Immature natural killer cell (primary cell): ENCODE data around the gene TACR1. TPM values are rescaled to one million over a fixed set of nuclear protein-coding genes. Genes with fewer than 3 reads are reported as not detected.
"Not testable (repeated sequence)": the region's sequence is repeated elsewhere in the genome, so short reads cannot be mapped to it uniquely, and the experiment has no call there.

ENCODE experiments used
- DNase-seq, 3 donors: peaks; one replicate each; pipeline ENCODE4 v3.0.0; 2022; ENCODE audit warnings: mixed read lengths in 1 of 3
- H3K27ac Mint-ChIP-seq, 6 donors: one replicate each; pipeline ENCODE4 v1.8.0; 2020; ENCODE audit warnings: mixed read lengths in 6 of 6, mild to moderate bottlenecking in 5 of 6, inconsistent platforms in 4 of 6, moderate library complexity in 3 of 6
- H3K27me3 Mint-ChIP-seq, 3 donors: one replicate each; pipeline ENCODE4 v1.8.0; 2020 to 2021; ENCODE audit warnings: low read depth in 3 of 3, mild to moderate bottlenecking in 3 of 3, mixed read lengths in 3 of 3, moderate library complexity in 3 of 3, inconsistent platforms in 1 of 3
- H3K36me3 Mint-ChIP-seq, 3 donors: one replicate each; pipeline ENCODE4 v1.8.0; 2020; ENCODE audit warnings: mixed read lengths in 3 of 3, inconsistent platforms in 2 of 3, mild to moderate bottlenecking in 2 of 3
- H3K4me1 Mint-ChIP-seq, 2 donors: one replicate each; pipeline ENCODE4 v1.8.0; 2020; ENCODE audit warnings: inconsistent platforms in 2 of 2, mild to moderate bottlenecking in 2 of 2, mixed read lengths in 2 of 2, moderate library complexity in 1 of 2
- H3K4me3 Mint-ChIP-seq, 5 donors: one replicate each; pipeline ENCODE4 v1.8.0; 2020; ENCODE audit warnings: mild to moderate bottlenecking in 5 of 5, mixed read lengths in 5 of 5, inconsistent platforms in 3 of 5, moderate library complexity in 3 of 5
- H3K9me3 Mint-ChIP-seq, 6 donors: one replicate each; pipeline ENCODE4 v1.8.0; 2020; ENCODE audit warnings: mild to moderate bottlenecking in 6 of 6, mixed read lengths in 6 of 6, inconsistent platforms in 4 of 6, moderate library complexity in 3 of 6
- polyA plus RNA-seq, 3 donors: library from polyadenylated mRNA; unstranded; fragments of 300-500 nt; fragmentation: Illumina TruSeq; gene quantifications; one replicate each; pipeline ENCODE4 v1.2.3, GENCODE V29; 2021

The TACR1 gene
- polyA plus RNA-seq, 3 donors from 2014 or later, result 0.16 TPM; not detected in 2

GRCh38 chr2:75219213-75219612 lies 19.9 kb upstream of the TACR1 start:
- not testable (repeated sequence) for DNase-seq, H3K27ac Mint-ChIP-seq, H3K4me3 Mint-ChIP-seq, H3K4me1 Mint-ChIP-seq, H3K36me3 Mint-ChIP-seq, H3K9me3 Mint-ChIP-seq
- peaks cover 0 to 12% (median 5%) of the 10 kb centered on the region in 3 donors for H3K27me3 Mint-ChIP-seq

GRCh38 chr2:75211266-75211770 lies 12.0 kb upstream of the TACR1 start:
- H3K4me3 Mint-ChIP-seq, result peak overlapping the region in 1 of 5 donors; percentile 0
- peaks cover 0 to 6% (median 2%) of the 10 kb centered on the region in 6 donors for H3K9me3 Mint-ChIP-seq
- DNase-seq, result no peak
- no peaks in the 10 kb centered on the region for H3K36me3 Mint-ChIP-seq
- H3K4me1 Mint-ChIP-seq, result peaks cover 5 to 8% of the 10 kb centered on the region in 2 donors
- no peak overlapping the region for H3K27ac Mint-ChIP-seq
- peaks cover 2 to 5% (median 4%) of the 10 kb centered on the region in 3 donors for H3K27me3 Mint-ChIP-seq

GRCh38 chr2:75210409-75210808 lies 11.1 kb upstream of the TACR1 start:
- Mint-ChIP-seq H3K4me1 (peaks cover 5 to 8% of the 10 kb centered on the region in 2 donors), H3K4me3 (no peak overlapping the region), H3K27ac (no peak overlapping the region), H3K9me3 (peaks cover 0 to 6% (median 2%) of the 10 kb centered on the region in 6 donors), H3K36me3 (no peaks in the 10 kb centered on the region), H3K27me3 (peaks cover 2 to 5% (median 4%) of the 10 kb centered on the region in 3 donors)
- no peak for DNase-seq

DNA sequence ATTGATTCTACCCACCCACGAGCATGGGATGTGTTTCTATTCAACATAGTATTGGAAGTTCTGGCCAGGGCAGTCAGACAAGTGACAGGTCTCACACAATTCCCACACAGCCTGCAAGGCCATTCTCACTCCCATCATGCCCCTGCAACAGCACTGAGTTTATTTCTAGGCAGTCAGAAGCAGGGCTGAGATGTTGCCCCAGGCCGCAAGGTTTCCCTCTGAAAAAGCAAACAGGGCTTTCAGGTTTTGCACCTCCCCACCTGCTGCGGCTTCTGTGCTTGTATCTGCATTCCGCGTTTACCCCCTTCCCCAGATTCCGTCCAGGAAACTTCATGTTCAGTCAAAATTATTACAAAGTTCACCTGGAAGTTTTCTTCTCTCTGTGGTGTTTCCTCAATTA lies 9.4 kb upstream of the TACR1 start:
- no peak overlapping the region for H3K27ac Mint-ChIP-seq
- H3K36me3 Mint-ChIP-seq, result no peaks in the 10 kb centered on the region
- peaks cover 2 to 11% (median 7%) of the 10 kb centered on the region in 3 donors for H3K27me3 Mint-ChIP-seq
- no peak for DNase-seq
- no peak overlapping the region for H3K4me3 Mint-ChIP-seq
- H3K9me3 Mint-ChIP-seq, result peaks cover 0 to 6% (median 2%) of the 10 kb centered on the region in 6 donors
- H3K4me1 Mint-ChIP-seq, result peaks cover 5 to 8% of the 10 kb centered on the region in 2 donors

GRCh38 chr2:75204833-75205232 lies 5.5 kb upstream of the TACR1 start:
- Mint-ChIP-seq H3K27ac (no peak overlapping the region), H3K4me1 (no peaks in the 10 kb centered on the region), H3K4me3 (no peak overlapping the region), H3K9me3 (peaks cover 0 to 6% (median 3%) of the 10 kb centered on the region in 6 donors), H3K36me3 (no peaks in the 10 kb centered on the region), H3K27me3 (peaks cover 8 to 20% (median 11%) of the 10 kb centered on the region in 3 donors)
- DNase-seq, result no peak

DNA sequence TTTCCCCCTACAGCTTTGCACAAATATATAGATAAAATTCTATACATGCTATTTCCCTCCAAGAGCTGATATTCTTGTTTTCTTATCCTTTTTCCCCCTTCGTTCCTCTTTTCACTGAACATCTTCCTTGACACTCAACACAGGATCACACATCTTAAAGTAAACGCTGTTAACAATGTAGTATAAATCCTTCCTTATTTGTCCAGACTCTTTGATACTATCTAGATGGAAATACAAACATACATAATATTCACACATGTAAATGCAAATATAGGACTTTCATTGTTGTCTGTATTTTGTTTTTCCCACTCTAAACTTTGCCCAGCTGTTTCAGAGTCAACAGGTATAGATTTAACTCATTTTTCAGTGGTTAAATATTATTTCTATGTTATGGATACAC lies 3.0 kb upstream of the TACR1 start:
- no peak for DNase-seq
- H3K4me3 Mint-ChIP-seq, result no peak overlapping the region
- H3K9me3 Mint-ChIP-seq, result peaks cover 0 to 9% (median 5%) of the 10 kb centered on the region in 6 donors
- H3K36me3 Mint-ChIP-seq, result peaks cover 0 to 6% (median 0%) of the 10 kb centered on the region in 3 donors
- no peaks in the 10 kb centered on the region for H3K4me1 Mint-ChIP-seq
- no peak overlapping the region for H3K27ac Mint-ChIP-seq
- peaks cover 11 to 24% (median 15%) of the 10 kb centered on the region in 3 donors for H3K27me3 Mint-ChIP-seq

DNA sequence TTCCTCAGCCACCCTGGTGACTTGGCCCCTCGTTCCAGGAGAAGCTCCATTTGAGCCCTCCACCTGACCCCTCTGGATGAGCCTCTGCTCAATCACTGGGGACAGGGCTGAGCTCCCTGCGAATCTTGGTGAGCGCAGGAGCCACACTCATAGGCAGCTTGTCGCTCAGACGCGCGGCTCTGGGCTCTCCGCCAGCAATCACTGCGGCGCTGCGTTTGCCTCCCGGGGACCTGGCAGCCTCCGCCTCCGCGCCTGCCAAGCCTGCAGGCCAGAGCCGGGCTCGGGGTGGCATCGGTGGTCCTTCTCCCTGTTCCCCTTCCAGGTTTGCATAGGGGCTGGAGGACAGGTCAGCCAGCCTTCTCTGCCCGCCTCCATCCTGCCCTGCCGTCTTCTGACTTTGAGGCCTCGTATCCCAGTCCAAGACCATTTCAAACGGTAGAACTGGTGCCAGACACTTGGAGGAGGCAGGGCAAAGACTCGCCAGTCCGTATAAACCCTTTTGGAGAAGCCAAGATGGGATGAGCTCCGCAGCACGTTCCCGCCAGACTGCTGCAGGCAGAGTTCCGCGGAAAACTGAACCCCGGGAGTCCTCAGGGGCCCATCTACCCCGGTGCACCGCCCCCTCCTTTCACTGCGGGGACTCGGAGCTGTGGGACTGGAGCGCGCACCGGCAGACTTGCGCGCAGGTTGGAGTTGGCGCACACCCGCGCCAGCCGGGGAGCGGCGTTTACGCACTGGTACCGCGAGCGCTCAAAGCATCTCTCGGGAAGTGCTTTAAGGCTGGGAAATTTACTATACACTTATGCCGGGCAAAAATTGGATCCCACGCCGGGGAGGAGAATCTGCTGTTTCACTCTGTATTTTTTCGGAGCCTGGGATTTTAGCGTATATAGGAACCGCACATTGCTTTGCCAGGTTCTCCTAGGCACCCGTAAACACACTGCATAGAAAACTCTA lies 1.1 kb upstream of the TACR1 start:
- Mint-ChIP-seq H3K27me3 (peaks cover 9 to 24% (median 13%) of the 10 kb centered on the region in 3 donors), H3K9me3 (peaks cover 0 to 9% (median 5%) of the 10 kb centered on the region in 6 donors), H3K36me3 (peaks cover 0 to 6% (median 0%) of the 10 kb centered on the region in 3 donors), H3K4me1 (no peaks in the 10 kb centered on the region), H3K4me3 (no peak overlapping the region), H3K27ac (no peak overlapping the region)
- no peak for DNase-seq

DNA sequence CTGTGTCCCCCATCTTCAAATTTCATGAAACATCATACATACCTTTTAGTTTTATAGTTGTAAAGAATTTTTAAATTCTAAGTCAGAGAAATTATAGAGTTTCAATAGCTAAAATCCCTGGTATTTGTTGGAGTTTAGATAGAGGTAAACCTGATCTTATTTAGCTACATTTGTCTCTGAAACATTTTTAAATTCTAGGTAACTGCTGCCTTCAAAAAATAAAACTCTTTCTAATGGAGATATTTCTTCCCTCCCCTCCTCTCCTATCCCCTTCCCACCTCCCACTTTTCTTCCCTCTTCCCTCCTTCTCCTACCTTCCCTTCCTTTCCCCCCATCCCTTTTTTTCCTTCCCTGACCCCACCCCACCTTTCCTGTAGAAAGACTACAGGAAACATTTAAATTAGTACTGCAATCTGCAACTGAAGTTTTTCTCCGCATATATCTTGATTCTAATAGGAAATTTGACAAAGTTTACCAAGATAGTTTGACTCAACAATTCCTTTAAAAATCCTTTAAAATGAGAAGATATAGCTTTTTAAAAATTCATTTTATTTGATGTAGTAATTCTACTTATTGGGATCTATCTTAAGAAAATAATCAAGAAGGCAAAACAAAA lies 4.1 kb downstream of the TACR1 start:
- Mint-ChIP-seq H3K27ac (no peak overlapping the region), H3K9me3 (peaks cover 0 to 6% (median 5%) of the 10 kb centered on the region in 6 donors), H3K4me1 (no peaks in the 10 kb centered on the region), H3K36me3 (peaks cover 0 to 6% (median 0%) of the 10 kb centered on the region in 3 donors), H3K4me3 (no peak overlapping the region), H3K27me3 (peaks cover 5 to 15% (median 6%) of the 10 kb centered on the region in 3 donors)
- DNase-seq, result no peak

- Mint-ChIP-seq H3K9me3 (peaks cover 0 to 6% (median 4%) of the 10 kb centered on the region in 6 donors), H3K36me3 (peaks cover 0 to 6% (median 0%) of the 10 kb centered on the region in 3 donors), H3K4me1 (no peaks in the 10 kb centered on the region), H3K27ac (no peak overlapping the region), H3K4me3 (no peak overlapping the region), H3K27me3 (peaks cover 5 to 12% (median 6%) of the 10 kb centered on the region in 3 donors)
- no peak for DNase-seq
Measured at GRCh38 chr2:75194184-75194868, 5.0 kb downstream of the TACR1 start.

GRCh38 chr2:75192496-75192895 lies 6.8 kb downstream of the TACR1 start:
- Mint-ChIP-seq H3K27ac (no peak overlapping the region), H3K4me3 (no peak overlapping the region), H3K36me3 (no peaks in the 10 kb centered on the region), H3K9me3 (no peaks in the 10 kb centered on the region), H3K4me1 (no peaks in the 10 kb centered on the region), H3K27me3 (peaks cover 0 to 12% (median 2%) of the 10 kb centered on the region in 3 donors)
- no peak for DNase-seq

DNA sequence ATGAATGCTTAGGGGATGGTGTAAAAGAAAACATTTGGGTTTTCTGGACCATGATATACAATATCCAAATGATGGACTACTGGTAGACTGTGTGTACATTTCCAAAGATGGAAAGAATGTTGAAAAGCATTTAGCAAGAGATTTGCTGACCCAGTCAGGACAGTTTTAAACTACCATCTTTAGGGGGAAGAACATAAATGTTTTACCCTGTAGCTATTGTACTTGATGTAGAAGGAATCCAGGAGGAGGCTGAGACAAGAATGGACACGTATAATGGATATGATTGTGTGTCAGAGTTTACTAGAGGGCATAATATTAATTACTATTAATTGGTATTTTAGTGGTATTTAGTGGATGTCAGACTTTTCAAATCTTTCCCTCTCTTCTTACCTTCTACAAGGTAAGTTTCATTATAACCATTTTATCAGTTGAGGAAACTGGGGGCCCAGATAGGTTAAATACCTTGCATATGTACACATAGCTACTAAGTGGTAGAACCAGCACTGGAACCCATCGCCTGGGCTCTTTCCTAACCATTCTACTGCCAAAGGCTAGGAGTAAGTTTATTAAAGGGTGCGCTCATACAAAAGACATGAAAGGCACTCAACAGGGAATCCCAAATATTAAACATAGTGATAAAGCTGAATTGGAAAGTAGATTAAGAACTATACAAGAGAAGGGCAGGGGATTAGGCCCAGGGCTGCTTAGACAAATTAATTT lies 8.9 kb downstream of the TACR1 start:
- no peaks in the 10 kb centered on the region for H3K4me1 Mint-ChIP-seq
- H3K27ac Mint-ChIP-seq, result no peak overlapping the region
- no peaks in the 10 kb centered on the region for H3K9me3 Mint-ChIP-seq
- no peaks in the 10 kb centered on the region for H3K36me3 Mint-ChIP-seq
- no peak overlapping the region for H3K4me3 Mint-ChIP-seq
- DNase-seq, result no peak
- peaks cover 2 to 8% (median 2%) of the 10 kb centered on the region in 3 donors for H3K27me3 Mint-ChIP-seq

- H3K27me3 Mint-ChIP-seq, result peaks cover 2 to 8% (median 2%) of the 10 kb centered on the region in 3 donors
- H3K27ac Mint-ChIP-seq, result no peak overlapping the region
- no peaks in the 10 kb centered on the region for H3K4me1 Mint-ChIP-seq
- H3K36me3 Mint-ChIP-seq, result no peaks in the 10 kb centered on the region
- no peak overlapping the region for H3K4me3 Mint-ChIP-seq
- DNase-seq, result no peak
- no peaks in the 10 kb centered on the region for H3K9me3 Mint-ChIP-seq
Measured at GRCh38 chr2:75186821-75187220, 12.5 kb downstream of the TACR1 start.

DNA sequence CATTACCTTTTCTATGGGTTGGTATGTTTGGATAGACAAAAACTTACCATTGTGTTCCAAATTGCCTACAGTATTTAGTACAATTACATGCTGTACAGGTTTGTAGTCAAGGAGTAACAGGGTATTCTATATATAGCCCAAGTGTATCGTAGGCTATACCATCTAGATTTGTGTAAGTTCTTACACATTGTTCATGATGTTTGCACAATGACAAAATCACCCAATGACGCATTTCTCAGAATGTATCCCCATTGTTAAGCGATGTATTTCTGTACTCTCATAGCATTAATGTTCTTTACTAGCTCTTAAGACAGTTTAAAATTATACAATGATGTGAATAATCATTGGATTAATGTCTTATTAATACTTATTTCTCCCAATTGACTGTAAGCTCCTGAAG lies 16.7 kb downstream of the TACR1 start:
- DNase-seq, result no peak
- H3K4me3 Mint-ChIP-seq, result no peak overlapping the region
- no peak overlapping the region for H3K27ac Mint-ChIP-seq

More for the DNA sequence above, 16.7 kb downstream of the TACR1 start:
- H3K27me3 Mint-ChIP-seq, result peaks cover 0 to 6% (median 2%) of the 10 kb centered on the region in 3 donors
- no peaks in the 10 kb centered on the region for H3K36me3 Mint-ChIP-seq
- H3K4me1 Mint-ChIP-seq, result no peaks in the 10 kb centered on the region
- peaks cover 0 to 1% (median 0%) of the 10 kb centered on the region in 6 donors for H3K9me3 Mint-ChIP-seq
